G401.6 (cell line): Measurements from ENCODE around the gene MELK.

Experiments
- FAIRE-seq: peaks from 2 replicates; lab custom pipeline; 2012; peaks lifted over from hg19 to GRCh38; lab: Jason Lieb, UNC

MELK gene

DNA sequence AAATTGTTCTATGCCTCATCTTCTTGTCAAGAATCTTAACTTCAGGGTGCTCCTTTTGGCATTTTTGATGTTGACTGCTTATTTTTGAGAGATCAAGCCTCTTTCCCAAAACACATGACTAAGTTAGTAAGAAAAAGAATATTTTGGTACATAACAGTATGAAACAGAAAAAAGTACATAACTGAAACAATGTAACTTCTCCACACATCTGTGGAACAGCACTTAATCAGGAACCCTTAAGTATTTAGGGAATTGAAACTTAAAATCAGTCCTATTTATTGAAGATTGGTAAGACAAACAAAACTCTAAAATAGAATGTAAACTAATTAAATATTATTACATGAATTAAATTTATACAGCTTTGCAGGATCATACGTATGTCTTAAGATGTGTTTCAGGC is 103.4 kb downstream of the MELK start:
- FAIRE-seq: no peak

DNA sequence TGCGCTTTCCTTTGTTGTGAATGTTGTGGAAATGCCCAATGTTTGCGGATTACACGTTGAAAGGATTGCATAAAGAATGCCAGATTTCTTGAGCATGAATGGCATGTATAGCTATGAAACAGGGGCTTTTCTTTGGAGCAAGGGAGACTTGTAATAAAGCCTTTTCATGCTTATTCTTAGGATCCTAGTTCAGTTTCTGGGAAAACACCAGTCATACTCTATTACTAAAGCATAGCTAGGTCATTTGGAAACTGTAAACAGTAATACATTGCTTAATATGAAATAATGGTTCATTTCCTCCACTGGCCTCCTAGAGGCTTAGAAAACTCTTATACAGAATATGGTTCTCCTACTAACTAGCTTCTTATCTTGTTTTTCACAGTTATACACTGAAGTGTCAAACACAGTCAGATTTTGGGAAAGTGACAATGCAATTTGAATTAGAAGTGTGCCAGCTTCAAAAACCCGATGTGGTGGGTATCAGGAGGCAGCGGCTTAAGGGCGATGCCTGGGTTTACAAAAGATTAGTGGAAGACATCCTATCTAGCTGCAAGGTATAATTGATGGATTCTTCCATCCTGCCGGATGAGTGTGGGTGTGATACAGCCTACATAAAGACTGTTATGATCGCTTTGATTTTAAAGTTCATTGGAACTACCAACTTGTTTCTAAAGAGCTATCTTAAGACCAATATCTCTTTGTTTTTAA is 104.2 kb downstream of the MELK start:
- FAIRE-seq: no peak

DNA sequence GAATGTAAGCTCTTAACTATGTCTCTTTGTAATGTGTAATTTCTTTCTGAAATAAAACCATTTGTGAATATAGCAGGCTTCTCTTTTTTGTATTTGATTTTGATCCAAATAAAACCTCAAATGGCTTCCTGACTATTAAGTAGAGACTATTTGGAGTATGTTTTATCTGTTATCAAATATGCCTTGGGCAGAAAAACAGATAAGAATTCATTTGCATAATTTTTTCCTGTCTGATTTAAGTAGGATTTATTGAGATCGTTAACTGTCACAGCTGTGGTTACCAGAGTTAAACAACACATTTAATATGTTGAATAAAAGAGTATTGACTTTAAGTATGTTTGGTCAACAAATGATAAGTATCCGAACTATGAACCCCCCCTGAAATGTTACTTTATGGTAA is 104.9 kb downstream of the MELK start:
- no peak for FAIRE-seq

DNA sequence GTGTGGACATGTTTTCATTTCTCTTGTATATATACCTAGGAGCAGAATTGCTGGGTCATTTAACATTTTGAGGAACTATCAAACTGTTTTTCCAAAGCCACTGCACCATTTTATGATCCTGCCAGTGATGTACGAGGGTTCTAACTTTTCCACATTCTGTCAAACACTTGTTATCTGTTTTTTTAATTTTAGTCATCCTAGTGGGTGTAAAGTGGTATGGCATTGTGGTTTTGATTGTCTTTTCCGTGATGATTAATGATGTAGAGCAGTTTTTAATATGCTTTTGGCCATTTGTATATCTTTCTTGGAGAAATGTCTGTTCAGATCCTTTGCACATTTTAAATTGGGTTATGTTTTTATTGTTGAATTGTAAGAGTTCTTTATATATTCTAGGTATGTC is 107.0 kb downstream of the MELK start:
- no peak for FAIRE-seq

DNA sequence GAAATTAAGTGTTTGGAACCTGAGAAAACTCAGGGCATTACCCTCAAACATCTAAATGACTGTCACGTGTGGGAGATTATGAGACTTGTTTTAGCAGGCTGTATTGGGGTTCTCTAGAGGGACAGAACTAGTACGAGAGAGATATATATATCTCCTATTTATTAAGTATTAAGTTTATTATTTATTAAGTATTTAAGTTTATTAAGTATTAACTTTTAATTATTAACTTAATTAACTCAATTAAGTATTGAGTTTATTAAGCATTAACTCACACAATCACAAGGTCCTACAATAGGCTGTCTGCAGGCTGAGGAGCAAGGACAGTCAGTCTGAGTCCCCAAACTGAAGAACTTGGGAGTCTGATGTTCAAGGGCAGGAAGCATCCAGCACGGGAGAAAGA is 113.8 kb downstream of the MELK start:
- peak; percentile 49 for FAIRE-seq

DNA sequence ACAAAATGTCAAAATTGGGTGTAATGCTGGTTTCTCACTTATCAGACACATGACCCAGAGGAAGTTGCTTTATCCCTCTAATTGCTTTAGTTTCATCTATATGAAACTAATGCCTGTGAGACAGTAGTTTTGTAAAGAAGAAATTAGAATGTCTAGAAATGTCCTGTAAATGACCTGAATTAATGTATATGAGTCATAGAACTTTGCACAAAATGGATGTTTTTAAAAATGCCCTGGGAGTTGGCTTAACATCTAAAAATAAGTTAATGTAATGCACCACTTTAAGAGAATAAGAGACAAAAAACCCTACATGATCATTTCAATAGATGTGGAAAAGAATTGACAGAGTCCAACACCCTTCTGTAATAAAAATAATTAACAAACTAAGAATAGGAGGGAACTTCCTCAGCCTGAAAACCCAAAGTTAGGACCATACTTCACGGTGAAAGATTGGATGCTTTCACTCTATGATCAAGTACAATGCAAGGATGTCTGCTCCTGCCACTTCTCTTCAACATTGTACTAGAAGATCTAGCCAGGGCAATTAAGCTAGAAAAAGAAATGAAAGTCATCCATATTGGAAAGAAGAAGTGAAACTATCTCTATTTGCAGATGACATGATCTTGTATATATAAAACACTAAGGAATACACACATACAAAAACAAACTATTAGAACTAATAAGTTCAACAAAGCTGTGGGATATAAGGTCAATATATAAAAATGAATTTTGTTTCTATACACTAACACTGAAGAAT is 117.9 kb downstream of the MELK start:
- FAIRE-seq: no peak

DNA sequence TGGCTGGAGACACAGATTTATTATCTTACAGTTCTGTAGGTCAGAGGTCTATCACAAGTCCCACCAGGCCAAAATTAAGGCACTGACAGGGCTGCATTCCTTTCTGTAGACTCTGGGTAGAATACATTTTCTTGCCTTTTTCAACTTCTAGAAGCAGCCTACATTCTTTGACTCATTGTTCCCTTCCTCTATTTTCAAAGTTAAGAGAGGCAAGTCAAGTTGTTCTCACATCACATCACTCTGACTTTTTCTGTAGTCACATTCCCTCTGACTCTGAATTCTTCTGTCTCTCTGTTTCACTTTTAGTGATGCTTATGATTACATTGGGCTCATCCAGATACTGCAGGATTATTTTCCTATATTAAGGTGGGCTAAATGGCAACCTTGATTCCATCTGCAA is 119.0 kb downstream of the MELK start:
- no peak for FAIRE-seq

DNA sequence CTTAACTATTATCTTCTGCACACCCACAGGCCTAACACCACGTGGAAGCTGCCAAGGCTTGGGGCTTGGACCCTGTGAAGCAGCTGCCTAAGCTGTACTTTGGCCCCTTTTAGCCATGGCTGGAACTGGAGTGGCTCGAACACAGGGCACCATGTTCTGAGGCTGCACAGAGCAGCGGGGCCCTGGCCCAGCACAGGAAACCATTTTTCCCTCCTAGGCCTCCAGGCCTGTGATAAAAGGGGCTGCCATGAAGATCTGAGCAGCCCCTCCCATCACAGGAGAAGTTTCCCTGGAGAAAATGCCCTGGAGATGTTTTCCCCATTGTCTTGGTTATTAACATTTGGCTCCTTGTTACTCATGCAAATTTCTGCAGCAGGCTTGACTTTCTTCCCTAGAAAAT is 126.3 kb downstream of the MELK start:
- FAIRE-seq: no peak

DNA sequence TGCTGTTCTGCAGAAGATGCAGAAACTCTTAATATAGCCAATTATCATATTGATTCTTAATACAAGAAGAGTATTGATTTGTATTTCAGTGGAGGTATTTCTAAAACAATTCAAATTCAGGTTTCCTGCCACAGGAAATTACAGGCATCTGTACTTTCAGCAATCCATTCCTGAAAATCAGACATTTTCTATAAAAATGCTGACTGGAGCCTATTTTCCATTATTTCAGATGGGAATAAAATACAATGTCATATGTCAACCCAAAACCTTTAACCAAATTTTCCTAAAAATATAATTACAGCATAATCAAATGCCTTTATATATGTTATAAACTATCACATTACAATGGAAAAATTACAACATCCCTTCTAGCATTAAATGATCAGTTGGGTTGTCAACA is 131.5 kb downstream of the MELK start:
- FAIRE-seq: no peak

DNA sequence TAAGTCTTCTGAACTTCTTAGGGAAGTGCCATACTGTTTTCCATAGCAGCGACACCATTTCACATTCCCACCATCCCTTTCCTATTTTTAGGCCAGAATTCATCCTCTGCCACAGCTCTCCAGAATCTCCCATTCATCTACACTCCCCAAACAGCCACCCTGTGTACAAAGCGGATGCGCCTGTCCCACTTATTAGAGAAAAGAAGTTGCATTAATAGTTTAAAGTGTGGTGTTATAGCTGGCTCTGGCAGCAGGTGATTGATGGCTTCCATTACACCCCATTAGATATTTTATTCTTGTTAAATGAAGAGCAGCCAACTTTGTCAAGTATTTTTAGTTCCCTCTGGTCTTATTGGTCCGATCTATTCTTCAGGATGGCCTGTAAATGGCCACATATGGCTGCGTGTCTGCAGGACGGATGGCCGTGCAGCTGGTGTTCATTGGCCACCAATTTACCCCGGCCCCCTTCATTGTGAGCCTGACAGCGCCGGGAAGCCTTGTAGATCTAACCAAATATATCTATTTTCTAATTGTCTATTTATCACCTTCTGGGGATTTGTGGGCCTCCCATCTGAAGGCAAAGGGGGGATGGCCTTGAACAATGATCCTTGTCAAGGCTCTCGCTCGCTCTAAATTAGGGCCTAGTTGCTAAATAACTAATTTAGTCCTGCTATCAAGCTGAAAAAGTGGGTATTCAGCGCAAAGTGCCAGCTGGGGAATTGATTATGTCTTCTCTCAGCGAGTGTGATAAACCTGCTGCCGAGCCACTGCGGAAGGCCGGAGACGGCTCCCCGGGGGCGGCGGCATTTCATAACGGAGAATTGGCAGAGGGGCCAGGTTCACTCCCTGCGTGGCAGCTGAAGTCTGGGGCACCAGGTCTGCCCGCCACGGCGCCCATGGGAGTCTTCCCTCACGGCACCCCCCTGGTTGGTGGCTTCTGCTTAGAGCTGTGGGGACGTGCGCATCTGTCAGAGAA is 141.1 kb downstream of the MELK start:
- FAIRE-seq: no peak

DNA sequence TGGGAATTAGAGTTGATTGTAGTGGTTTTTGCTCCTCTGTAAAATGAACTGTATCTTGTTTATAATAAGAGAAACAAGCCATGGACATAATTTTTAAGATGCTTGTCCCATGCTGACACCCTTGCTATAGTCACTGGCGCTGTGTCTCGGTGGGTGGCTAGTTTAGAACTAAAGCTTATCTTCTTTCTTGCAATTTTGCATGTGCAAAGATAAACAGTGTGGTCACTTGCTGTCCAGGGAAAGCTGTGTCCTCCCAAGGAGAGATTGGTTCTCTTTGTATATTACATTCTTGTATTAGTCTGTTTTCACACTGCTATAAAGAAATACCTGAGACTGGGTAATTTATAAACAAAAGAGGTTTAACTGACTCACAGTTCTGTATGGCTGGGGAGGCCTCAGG is 143.8 kb downstream of the MELK start:
- FAIRE-seq: no peak

DNA sequence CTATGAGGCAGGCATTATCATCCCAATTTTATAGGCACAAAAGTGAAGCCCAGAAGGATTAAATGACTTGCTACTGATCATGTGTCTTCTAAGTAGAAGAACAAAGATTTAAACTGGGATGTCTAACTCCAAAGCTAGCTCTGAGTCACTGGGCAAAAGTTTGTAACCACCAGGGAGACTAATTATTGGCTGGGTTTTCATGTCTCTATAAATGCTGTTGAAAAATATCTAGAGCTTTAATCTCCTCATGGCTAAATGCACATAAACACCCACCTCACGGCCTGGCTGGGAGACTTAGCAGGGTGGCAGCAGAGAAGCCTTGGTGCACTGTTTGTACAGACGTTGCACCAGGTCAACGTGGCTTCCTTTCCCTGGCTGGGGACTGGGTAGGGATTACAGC is 144.6 kb downstream of the MELK start:
- no peak for FAIRE-seq

DNA sequence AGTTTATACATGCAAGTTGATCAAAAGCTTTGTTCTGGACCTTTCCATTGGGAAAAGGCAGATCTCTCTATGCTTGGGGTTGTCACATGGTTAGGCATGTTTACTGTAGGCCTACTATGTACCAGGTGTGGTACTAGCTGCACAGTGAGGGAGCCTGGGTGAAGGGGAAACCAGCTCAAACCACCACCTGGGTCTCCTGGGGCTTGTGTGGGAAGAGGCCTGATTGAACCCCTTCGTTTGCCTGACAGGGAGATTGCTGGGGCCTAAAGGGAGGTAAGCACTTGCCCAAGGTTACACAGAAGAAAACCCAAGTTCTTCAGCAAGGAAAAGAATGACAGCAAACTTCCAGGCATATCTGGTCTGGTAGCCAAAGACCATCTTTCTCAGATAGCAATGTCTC is 145.9 kb downstream of the MELK start:
- FAIRE-seq: no peak

DNA sequence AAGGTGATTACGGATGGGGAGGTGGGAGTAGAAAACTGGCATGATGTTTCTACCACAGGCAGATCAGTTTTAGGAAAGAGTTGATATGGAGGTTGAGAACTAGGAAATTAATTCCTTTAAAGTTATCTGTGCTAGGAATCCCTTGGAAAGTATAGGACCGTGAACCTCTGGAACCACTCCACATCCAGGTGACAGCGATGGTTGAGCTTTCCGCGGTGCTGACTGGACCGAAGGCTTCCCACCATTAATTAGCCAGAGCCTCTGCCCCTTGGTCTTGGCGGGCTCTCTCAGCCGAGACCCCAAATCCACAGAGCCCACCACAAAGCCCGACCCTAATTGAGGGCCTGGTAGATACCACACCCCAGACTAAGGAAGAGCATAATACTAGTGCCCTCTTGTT is 147.3 kb downstream of the MELK start:
- FAIRE-seq: no peak

DNA sequence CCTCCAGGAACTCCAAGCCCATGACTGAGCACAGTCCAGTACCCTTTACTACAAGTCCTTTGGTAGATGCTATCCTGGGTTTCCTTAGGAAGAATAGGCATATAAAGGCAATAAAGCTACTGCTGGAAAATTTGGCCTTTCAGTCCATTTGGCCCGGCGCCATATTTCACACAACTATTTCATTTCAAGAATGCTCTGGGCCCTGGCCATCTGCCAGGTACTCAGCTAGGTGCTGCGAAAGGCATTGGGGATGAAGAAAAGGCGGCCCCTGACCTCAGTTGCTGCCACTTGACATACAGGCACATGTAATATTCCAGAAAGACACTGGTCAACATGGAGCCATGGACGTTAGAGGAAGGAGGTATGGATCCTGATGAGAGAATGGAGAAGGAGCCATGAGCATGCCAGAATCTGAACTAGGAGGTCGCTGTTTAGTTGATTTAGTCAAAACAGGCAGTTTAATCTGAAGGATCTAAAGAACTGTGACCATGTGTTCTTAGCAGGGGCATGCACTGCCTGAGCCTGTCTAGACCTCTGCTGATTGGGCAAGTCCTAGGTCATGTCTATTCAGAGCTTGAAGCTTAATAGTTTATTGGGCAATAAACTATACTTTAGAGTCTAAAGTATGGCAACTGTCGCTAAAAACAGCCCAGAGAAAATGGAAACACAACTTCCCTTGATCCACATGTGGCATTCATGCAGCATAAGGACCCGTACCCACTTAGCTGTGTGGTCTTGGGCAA is 149.3 kb downstream of the MELK start:
- FAIRE-seq: no peak

DNA sequence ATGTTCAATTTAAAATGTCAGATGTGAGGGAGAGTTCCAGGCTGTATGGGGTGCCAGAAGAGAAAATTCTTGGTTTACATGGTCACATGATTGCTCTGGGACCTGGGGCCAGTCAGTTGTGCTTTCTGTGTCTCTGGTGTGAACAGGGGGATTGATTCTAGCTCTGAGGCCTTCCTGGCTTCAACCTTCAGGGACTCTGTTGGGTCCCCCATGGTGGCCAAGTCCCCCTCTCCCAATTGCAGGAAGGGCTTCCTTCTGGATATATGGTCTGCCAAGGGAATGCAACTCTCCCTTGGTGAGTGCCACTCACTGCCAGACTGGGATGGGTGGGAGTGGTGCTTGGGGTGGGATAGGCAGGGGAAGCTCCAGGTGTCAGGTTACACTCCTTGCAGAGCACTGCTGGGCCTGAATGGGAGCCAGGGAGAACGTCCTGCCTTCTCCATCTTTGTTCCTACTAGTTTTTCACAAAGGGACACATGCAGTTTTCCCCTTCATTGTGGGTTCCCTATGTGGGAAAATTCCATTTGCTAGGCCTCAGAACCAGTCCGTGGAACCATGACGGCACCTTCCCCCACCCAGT is 153.2 kb downstream of the MELK start:
- FAIRE-seq: no peak
